HepG2 (cell line): ENCODE data around the gene HNRNPF. TPM values are rescaled to one million over a fixed set of nuclear protein-coding genes. Genes with fewer than 3 reads are reported as not detected.

Source experiments
- ATF7 ChIP-seq, 2 experiments: fragments of 450-650 bp in 1 of 2; sonication (generic) in 1 of 2; formaldehyde crosslinking in 1 of 2; IDR thresholded peaks; 2 replicates each; pipeline versions ENCODE4 v1.4.0 to v1.6.1; 2016 to 2020; ENCODE audit warnings: antibody characterized with exemption in 1 of 2, mild to moderate bottlenecking in 1 of 2, missing genetic modification reagents in 1 of 2
- CBX2 ChIP-seq, 2 experiments: fragments of 200-600 bp in 1 of 2; sonication (generic); formaldehyde crosslinking in 1 of 2; IDR thresholded peaks; 2 replicates each; pipeline versions ENCODE4 v1.7.0 to v1.8.1; 2018 to 2022; ENCODE audit warnings: low read depth in 2 of 2, low read length in 1 of 2, mild to moderate bottlenecking in 1 of 2, missing genetic modification reagents in 1 of 2
- E2F5 ChIP-seq: sonication (generic); formaldehyde crosslinking; conservative IDR thresholded peaks from 2 replicates; pipeline ENCODE4 v1.4.0; 2020; ENCODE audit warnings: missing genetic modification reagents
- FOSL2 ChIP-seq: sonication (generic); formaldehyde crosslinking; IDR thresholded peaks from 2 replicates; pipeline ENCODE4 v1.4.0; 2020; ENCODE audit warnings: missing genetic modification reagents
- FOXO4 ChIP-seq: sonication (generic); formaldehyde crosslinking; conservative IDR thresholded peaks from 2 replicates; pipeline ENCODE4 v1.8.1; 2023; ENCODE audit warnings: missing genetic modification reagents
- GPN1 ChIP-seq: sonication (generic); formaldehyde crosslinking; IDR thresholded peaks from 2 replicates; pipeline ENCODE4 v1.5.1; 2020; ENCODE audit warnings: missing genetic modification reagents, borderline replicate concordance
- HIC2 ChIP-seq: sonication (generic); formaldehyde crosslinking; IDR thresholded peaks from 2 replicates; pipeline ENCODE4 v1.9.0; 2022; ENCODE audit warnings: low read depth, missing genetic modification reagents
- KDM4B ChIP-seq: sonication (generic); formaldehyde crosslinking; IDR thresholded peaks from 2 replicates; pipeline ENCODE4 v1.4.0; 2020; ENCODE audit warnings: missing genetic modification reagents
- KMT2A ChIP-seq: sonication (generic); formaldehyde crosslinking; IDR thresholded peaks from 2 replicates; pipeline ENCODE4 v1.4.0; 2020; ENCODE audit warnings: missing genetic modification reagents
- MED1 ChIP-seq: sonication (generic); formaldehyde crosslinking; IDR thresholded peaks from 2 replicates; pipeline ENCODE4 v1.4.0; 2020; ENCODE audit warnings: missing genetic modification reagents
- NRL ChIP-seq: sonication (generic); formaldehyde crosslinking; IDR thresholded peaks from 2 replicates; pipeline ENCODE4 v1.5.0; 2020; ENCODE audit warnings: missing genetic modification reagents, mild to moderate bottlenecking, moderate library complexity, borderline replicate concordance
- POLR2A ChIP-seq, 2 experiments: IDR thresholded peaks; 2 replicates each; pipeline ENCODE4 v1.6.1; 2011; ENCODE audit warnings: low read depth in 2 of 2, low read length in 2 of 2, mild to moderate bottlenecking in 1 of 2, moderate library complexity in 1 of 2; ENCODE audit not compliant: insufficient read depth in 1 of 2
- SRF ChIP-seq: IDR thresholded peaks from 2 replicates; pipeline ENCODE4 v1.6.1; 2011; ENCODE audit warnings: mild to moderate bottlenecking, low read depth, low read length, moderate library complexity
- TCF7 ChIP-seq: sonication (generic); IDR thresholded peaks from 2 replicates; pipeline ENCODE4 v1.6.1; 2016; ENCODE audit warnings: antibody characterized with exemption, low read depth
- ZNF253 ChIP-seq: sonication (generic); formaldehyde crosslinking; IDR thresholded peaks from 2 replicates; pipeline ENCODE4 v1.8.0; 2022; ENCODE audit warnings: mild to moderate bottlenecking, missing genetic modification reagents, borderline replicate concordance
- ZNF337 ChIP-seq: sonication (generic); formaldehyde crosslinking; IDR thresholded peaks from 2 replicates; pipeline ENCODE4 v1.5.1; 2020; ENCODE audit warnings: missing genetic modification reagents, low read depth, mild to moderate bottlenecking, borderline replicate concordance
- ZNF383 ChIP-seq: sonication (generic); formaldehyde crosslinking; IDR thresholded peaks from 2 replicates; pipeline ENCODE4 v1.4.0; 2020; ENCODE audit warnings: missing genetic modification reagents, mild to moderate bottlenecking, borderline replicate concordance
- ZNF543 ChIP-seq: sonication (generic); formaldehyde crosslinking; IDR thresholded peaks from 2 replicates; pipeline ENCODE4 v1.4.0; 2020; ENCODE audit warnings: mild to moderate bottlenecking, missing genetic modification reagents
- ZNF563 ChIP-seq: sonication (generic); formaldehyde crosslinking; IDR thresholded peaks from 2 replicates; pipeline ENCODE4 v1.8.0; 2022; ENCODE audit warnings: mild to moderate bottlenecking, moderate library complexity, missing genetic modification reagents
- ZNF878 ChIP-seq: sonication (generic); formaldehyde crosslinking; IDR thresholded peaks from 2 replicates; pipeline ENCODE4 v1.8.1; 2023; ENCODE audit warnings: mild to moderate bottlenecking, missing genetic modification reagents, moderate library complexity
- ZNF891 ChIP-seq: sonication (generic); formaldehyde crosslinking; IDR thresholded peaks from 2 replicates; pipeline ENCODE4 v1.5.0; 2020; ENCODE audit warnings: mild to moderate bottlenecking, missing genetic modification reagents
- ZSCAN9 ChIP-seq: IDR thresholded peaks from 2 replicates; pipeline ENCODE4 v1.6.1; 2016; ENCODE audit warnings: borderline replicate concordance
- ZXDC ChIP-seq: sonication (generic); formaldehyde crosslinking; IDR thresholded peaks from 2 replicates; pipeline ENCODE4 v1.5.0; 2020; ENCODE audit warnings: mild to moderate bottlenecking, missing genetic modification reagents
- polyA plus RNA-seq, 8 experiments: library from polyadenylated mRNA; depleted of rRNA in 3 of 8; stranded (reverse) in 7 of 8; unstranded in 1 of 8; fragments of >200 nt; fragmentation: Illumina TruSeq in 4 of 8; extraction: Trizol in 4 of 8; gene quantifications; 2 replicates each; pipeline versions ENCODE4 v1.2.1 to v1.2.3, GENCODE V29; 2011 to 2016; ENCODE audit warnings: low read depth in 4 of 8, missing spikeins in 1 of 8, mixed read lengths in 1 of 8; ENCODE audit not compliant: insufficient read depth in 1 of 8
- total RNA-seq, 5 experiments: library from RNA; depleted of rRNA; stranded (reverse); fragments of >200 nt; fragmentation: Illumina TruSeq; extraction: Trizol; gene quantifications; 2 replicates each; pipeline ENCODE4 v1.2.3, GENCODE V29; 2016; ENCODE audit warnings: low read depth in 1 of 5

Gene HNRNPF
- total and polyA plus RNA-seq, 2 of the 13 experiments (the other 11 are each of a cell fraction or from before 2014, with no cell fraction given) = 166 to 308 TPM

GRCh38 chr10:43396061-43396927 lies 12.7 kb downstream of the HNRNPF start (continued):
- no peak for TF ChIP-seq ZSCAN9 (CRISPR knock-in tag)
- TF ChIP-seq ATF7 (IDR thresholded peaks at IDR 0.05) = no peak
- no peak for TF ChIP-seq ATF7 (CRISPR knock-in tag; IDR thresholded peaks at IDR 0.05)
- TF ChIP-seq ZNF383 (CRISPR knock-in tag) = no peak
- no peak for TF ChIP-seq KDM4B (CRISPR knock-in tag)
- 0 out of 2 replicates have a peak, but pooled peaks have one; percentile 77 for TF ChIP-seq ZNF253
- peak; percentile 54 to 63; a peak in 3 of 4 replicates for TF ChIP-seq POLR2A (IDR thresholded peaks at IDR 0.05; ENCODE audit: insufficient read depth in 1 of 2, low read depth in 2 of 2, low read length in 2 of 2)
- TF ChIP-seq FOXO4 (CRISPR knock-in tag) = no peak
- TF ChIP-seq ZNF337 = no peak
- peak; percentile 33; the same call in 1 of the 2 replicates for TF ChIP-seq KMT2A (CRISPR knock-in tag)
- TF ChIP-seq FOSL2 (CRISPR knock-in tag) = no peak
- TF ChIP-seq ZNF543 (CRISPR knock-in tag) = no peak
- TF ChIP-seq ZNF878 (CRISPR knock-in tag) = no peak; the same call in 1 of the 2 replicates
- TF ChIP-seq E2F5 = peak; percentile 78
- no peak for TF ChIP-seq CBX2 (IDR thresholded peaks at IDR 0.05; ENCODE audit: low read depth, low read length)
- TF ChIP-seq CBX2 (CRISPR knock-in tag; IDR thresholded peaks at IDR 0.05; ENCODE audit: low read depth) = no peak
- TF ChIP-seq HIC2 (CRISPR knock-in tag) = peak; percentile 23; the same call in 1 of the 2 replicates
- TF ChIP-seq GPN1 (CRISPR knock-in tag) = no peak
- no peak for TF ChIP-seq TCF7
- peak; percentile 16; the same call in 1 of the 2 replicates for TF ChIP-seq ZNF563 (CRISPR knock-in tag)
- no peak; the same call in 1 of the 2 replicates for TF ChIP-seq ZXDC (CRISPR knock-in tag)
- TF ChIP-seq NRL (CRISPR knock-in tag) = peak; percentile 30; the same call in 1 of the 2 replicates
- peak; percentile 43; the same call in 1 of the 2 replicates for TF ChIP-seq MED1 (CRISPR knock-in tag)
- TF ChIP-seq ZNF891 (CRISPR knock-in tag) = no peak
- no peak for TF ChIP-seq SRF
